ENCODE data around the gene PNPLA5.

- TF ChIP-seq POLR2A (IDR thresholded peaks at IDR 0.05) (no peak), CTCF (IDR thresholded peaks at IDR 0.05) (no peak)
These were observed 51.0 kb downstream of the PNPLA5 start for GRCh38 chr22:43840851-43841250.
